Measurements from ENCODE around the gene NSRP1.
"Not testable (repeated sequence)": the region's sequence is repeated elsewhere in the genome, so short reads cannot be mapped to it uniquely, and the experiment has no call there.

Gene NSRP1

DNA sequence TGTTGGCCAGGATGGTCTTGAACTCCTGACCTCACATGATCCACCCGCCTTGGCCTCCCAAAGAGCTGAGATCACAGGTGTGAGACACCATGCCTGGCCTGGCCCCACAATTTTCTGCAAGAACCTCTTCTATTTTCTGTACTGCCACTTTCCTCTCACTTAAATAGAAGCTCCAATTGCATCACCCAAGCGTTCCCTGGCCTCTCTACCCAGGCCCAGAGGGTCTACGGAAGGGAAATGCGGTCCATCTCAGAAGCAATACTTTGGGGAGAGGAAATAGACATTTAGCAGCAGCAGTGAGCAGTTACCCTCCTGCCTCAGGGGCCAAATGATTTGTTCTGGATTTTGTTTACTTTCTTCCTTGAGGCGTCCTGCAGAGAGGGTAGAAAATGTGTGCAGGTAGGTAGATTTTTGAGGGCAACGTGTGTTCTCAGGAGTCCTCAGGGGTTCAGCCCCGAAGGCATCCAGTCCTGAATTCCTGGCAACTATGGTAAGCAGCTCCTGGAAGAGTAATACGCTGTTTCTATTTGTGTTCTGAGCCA, 107.9 kb downstream of the NSRP1 start:
- DNase-seq, result no peak

DNA sequence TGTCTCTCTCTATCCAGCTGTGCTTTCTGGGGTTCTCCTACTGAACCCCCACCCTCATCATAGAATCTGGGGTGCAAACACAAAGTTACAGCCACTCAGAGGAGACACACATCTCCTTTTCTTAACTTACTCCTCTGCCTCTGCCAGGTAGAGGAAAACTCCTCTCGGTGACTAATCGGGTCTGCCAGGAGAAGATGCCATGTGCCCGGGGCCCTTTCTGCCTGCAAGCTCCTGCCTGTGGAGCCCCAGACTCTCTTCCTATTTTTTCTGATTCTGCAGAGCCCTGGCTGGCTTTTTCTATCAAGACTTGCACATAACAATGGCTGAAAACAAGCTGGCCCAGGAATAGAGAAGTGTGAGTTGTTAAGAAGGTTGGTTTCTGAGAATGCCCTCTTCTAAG, 108.5 kb downstream of the NSRP1 start:
- DNase-seq, result no peak

DNA sequence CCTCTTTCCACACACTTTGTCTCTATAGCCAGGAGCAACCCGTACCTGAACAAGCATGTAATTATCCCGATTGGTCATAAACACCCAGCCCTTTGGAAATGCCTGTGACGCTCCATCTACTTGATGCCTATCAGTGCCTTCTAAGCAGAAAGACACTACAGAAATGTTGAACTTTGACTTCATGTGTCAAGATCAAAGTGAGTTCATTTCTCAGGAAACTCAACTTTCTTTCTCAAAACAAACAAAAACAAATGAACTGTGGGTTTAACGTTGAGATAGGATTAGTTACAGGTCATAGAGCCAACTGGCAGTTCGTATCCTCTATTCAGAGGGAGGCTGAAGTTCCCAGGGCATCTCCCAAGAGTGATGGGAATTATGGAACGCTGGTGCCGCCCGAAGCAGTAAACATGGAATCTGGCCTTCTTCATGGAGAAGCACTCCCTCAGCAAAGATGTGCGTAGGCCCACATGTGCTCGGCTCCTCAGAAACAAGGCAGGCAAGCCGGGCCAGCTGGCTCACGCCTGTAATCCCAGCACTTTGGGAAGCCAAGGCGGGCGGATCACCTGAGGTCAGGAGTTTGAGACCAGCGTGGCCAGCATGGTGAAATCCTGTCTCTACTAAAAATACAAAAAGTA, 109.4 kb downstream of the NSRP1 start:
- no peak for DNase-seq

DNA sequence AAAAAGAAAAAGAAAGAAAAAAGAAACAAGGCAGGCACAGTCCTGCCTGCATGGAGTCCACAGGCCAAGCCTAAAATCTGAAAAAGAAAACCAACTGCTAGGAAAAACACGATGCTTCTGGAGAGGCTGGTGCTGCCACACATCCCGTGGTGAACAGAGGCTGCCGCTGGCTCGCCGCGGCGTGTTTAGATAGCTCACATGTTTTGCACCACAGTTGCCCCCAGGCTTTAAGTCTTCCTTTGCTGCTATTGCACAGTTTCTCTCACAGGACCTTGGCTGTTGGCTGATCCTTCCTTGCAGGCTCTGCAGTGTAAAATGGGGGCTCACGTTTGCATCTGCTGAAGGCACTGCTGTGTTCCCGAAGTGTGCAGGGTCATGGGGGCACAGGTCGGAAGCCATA, 110.3 kb downstream of the NSRP1 start:
- no peak for DNase-seq

DNA sequence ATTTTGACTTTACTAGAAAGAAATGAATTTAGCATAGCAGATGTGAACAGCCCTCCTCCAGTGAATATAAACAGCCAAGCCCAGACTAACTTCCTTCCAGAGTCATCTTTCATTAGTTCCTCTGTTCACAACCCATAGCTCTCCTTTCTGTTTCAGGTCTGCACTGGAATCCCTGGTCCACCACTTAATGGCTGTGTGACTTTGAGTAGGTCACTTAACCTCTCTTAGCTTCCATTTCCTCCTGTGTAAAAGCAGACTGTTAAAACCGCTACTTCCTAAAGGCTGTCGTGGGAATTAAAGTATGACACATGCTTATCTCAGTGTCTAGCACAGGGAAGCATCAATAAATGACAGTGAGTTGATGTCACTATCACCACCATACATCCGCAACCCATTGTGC, 111.4 kb downstream of the NSRP1 start:
- DNase-seq, result no peak

DNA sequence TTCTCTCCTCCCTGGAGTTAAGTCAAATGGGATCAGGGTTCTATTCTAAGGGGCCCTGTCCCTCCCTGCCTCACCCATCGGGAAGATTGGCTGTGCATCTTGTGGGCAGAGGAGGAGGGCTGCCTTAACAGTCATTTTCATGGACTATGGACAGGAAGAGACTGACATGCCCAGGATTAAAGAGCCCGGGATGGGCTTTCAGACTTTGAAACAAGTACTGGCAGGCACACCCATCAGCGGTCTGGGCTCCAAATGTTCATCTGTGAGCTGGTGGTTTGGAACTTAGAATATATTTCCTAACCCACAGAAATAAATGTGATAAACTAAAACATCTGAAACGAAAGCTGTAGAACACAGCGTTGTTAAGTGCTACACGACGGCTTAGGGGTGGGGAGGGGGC, 112.4 kb downstream of the NSRP1 start:
- no peak for DNase-seq

DNA sequence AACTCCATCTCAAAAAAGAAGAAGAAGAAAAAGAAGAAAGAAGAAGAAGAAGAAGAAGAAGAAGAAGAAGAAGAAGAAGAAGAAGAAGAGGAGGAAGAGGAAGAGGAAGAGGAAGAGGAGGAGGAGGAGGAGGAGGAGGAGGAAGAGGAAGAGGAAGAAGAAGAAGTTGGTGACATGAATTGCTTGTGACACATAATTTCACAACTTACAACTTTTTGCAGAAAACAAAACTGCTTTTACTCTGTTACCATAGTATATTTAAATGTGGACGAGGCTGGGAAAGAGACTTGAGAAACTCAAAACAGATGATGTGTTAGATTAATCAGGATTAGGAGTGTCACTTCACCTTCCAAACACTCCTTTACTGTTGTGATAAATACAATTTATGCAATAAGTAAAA, 113.4 kb downstream of the NSRP1 start:
- DNase-seq, result not testable (repeated sequence)

DNA sequence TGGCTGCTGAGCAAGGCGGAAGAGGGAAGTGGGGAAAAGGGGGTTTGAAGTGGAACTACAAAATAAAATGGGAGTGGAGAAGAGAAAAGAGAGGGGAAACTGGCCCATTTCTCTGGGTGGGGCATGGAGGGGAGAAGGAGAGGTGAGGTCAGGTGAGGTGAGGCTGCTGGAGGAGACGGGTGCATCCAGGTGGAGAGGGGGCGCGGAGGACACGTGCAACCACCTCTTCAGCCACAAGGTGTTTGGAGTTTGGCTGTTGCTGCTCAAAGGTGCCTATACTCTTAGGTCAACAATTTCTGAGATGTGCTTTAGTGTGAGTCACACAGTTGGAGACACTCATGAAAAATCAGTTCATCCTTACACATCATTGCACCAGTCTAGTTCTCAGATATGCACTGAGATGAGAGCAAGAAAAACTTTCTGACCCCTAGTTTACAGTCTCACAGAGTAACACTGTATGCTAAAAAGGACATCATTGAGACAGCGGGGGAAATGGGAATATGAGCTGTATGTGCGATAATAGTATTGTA, 114.0 kb downstream of the NSRP1 start:
- DNase-seq, result no peak

DNA sequence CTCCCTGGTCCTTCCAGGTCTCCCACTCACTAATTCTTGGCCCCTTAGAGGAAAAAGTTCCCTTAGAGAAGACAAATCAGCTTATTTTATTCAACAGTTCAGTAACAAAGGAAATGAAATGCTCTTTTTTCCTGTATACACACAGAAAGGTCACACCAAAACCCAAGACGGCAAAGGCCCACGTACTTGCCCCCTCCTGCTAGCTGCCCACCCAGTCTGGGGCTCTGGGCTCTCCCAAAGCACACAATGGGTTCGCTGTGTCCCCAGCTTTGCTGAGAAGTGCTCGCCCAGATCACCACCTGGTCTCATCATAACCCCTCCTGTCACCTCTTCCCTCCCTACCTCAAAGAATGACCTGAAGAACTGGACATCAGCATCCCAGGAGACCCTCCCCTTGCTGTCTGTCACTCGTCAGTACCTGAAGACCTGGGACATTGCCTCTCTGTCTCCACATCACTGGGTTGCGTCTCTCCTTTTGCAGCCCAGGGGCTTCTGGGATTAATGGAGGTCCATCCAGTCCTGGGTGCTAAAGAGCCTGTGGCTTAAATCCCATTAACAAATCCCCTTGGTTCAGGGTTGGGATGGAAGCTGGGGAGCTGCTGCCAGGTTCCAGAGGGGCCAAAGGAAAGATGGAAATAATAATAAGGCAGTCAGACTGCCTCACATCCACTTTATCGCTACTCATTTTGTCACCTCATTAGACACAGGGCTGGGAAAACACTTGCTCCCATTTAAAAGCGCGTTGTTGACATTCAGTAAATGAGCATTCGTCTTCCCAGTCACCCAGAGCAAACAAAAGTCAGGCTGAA, 115.6 kb downstream of the NSRP1 start:
- no peak for DNase-seq

DNA sequence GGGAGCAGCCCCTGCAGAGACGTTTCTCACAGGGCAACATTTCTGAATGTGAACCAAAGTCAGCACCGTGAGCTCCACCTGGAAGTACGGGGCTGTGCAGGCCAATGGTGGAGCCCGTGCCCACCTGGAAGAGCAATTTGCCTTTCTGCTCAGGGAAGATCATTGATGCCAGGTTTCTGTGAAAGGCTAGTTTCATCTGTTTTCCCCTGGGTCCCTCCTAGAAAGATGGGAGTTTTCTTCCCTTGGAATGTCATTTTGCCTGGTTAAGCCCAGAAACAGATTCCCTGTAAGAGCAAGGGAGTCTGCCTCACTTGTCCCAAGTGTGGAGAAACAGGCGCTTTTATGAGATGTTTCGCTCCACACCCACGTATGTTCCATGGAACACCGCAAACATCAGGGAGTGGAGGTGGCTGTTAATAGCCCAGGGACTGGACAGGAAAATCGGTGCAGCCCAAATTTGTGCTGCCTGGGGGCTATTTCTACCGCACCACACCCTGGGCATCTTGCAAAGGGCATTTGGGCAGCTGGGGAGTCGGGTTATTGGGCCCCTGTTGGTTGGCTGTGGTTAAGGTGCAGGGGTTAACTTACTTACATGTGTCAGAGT, 116.3 kb downstream of the NSRP1 start:
- no peak for DNase-seq

DNA sequence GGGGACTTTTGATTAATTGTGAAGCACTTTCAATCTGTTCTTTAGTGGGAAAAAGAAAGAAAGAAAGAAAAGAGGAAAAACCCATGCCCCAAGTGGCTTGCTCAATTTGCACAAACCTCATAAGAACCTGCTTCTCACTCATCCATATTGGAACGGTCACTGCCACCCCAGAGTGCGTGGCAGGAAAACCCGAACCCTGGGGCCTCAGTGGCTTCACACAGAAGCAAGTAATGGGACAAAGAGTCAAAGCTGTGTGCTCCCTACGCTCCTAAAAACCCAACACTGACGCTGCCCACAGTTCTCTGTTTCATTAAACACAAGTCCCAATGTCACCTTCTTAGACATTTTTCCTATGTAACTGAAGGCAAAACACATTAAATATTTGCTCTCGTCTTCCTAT, 117.7 kb downstream of the NSRP1 start:
- DNase-seq, result no peak

DNA sequence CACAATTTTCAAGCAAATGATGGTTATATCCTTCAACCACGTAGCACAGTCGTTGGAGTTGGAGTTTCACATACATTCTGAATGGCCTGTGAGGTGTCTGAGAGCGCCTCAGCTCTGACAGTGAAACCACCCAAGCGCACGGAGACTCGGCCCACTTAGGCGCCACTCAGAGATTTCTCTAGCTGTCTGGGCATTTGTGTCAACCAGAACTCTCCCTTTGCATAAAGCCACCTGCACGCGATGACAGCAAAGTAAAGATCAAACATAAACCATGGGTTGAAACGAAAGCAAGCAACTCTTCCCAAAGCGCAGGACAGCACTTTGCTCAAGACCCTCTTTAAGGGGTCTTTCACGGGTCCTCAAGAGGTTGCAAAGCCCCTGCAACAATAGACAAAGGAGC, 118.3 kb downstream of the NSRP1 start:
- no peak for DNase-seq

DNA sequence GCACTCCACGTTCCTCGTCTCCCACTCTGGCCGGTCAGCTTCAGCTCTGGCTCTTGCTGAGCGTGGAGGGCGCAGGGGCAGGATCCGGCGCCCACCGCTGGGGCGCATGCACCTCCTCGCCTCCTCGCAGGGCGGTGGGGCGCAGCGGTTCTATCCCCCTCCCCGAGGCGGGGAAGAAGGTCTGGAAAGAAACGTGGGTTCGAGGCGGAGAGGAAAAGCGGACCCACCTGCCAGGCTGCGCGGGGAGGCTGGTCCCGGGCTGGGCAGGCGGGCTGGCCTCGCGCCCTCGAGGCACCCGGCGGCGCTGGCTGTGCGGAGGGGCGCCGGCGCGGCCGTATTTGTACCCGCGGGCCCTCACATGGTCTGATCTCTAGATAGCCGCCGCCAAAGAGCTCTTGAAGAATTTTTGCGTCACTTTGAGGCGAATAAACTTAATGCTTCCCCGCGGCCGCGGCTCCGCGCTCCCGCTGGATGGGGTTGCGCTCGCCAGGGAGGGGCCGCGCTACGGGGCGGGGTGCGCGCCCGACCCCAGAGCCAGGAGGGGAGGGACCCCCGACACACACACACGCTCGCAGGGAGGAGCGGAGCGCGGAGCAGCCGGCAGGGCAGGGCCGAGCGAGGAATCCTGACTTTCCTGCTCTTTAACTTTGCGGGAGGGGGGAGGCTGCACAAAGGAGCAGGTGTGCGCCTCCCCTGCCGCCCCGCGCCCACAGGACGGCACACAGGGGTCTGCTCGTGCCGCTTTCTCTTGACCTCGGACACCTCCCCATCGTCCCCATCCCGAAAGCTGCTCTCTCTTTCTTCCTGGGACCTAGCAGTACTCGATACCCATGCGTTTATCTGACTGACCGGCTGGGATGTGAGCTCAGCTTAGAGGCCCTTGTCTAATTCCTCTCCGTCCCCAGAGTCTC, 119.0 kb downstream of the NSRP1 start, which contains the start of gene SLC6A4:
Gene SLC6A4 (minus strand): TSS at position 312 of the 911 bp plus-strand sequence. CDS start 13,739 bp downstream, outside the sequence.
- DNase-seq, result no peak
